Colonic mucosa (tissue), 4 donors: ENCODE data around the gene IVL. TPM values are rescaled to one million over a fixed set of nuclear protein-coding genes. Genes with fewer than 3 reads are reported as not detected.

ENCODE experiments used
- DNase-seq: peaks from one replicate; pipeline ENCODE4 v3.0.0-alpha.2; 2020
- H3K27ac ChIP-seq: fragments of 200-600 bp; one replicate; pipeline ENCODE4 v1.8.0; 2021
- H3K27me3 ChIP-seq: fragments of 200-600 bp; one replicate; pipeline ENCODE4 v1.8.0; 2021
- H3K36me3 ChIP-seq: fragments of 200-600 bp; one replicate; pipeline ENCODE4 v1.8.0; 2021
- H3K4me1 ChIP-seq: fragments of 200-600 bp; one replicate; pipeline ENCODE4 v1.8.0; 2021; ENCODE audit warnings: mild to moderate bottlenecking
- H3K4me3 ChIP-seq: fragments of 200-600 bp; one replicate; pipeline ENCODE4 v1.8.0; 2021
- H3K9ac ChIP-seq, 2 donors: one replicate each; pipeline ENCODE4 v1.7.0; 2013; ENCODE audit warnings: control low read depth in 2 of 2, low read depth in 2 of 2, low read length in 2 of 2
- H3K9me3 ChIP-seq: fragments of 200-600 bp; one replicate; pipeline ENCODE4 v1.8.0; 2021
- intact Hi-C: fragments of 100-400 bp; cut with DNase I; formaldehyde crosslinking; loops from one replicate; pipeline ENCODE4 v1.14.1; 2022
- total RNA-seq, 2 donors: library from RNA; stranded (reverse); fragmentation: NEBNext Ultra II Directional in 1 of 2; extraction: Animal tissue kit (Norgen Biotek cat#: 25700) in 1 of 2; gene quantifications; one replicate each; pipeline ENCODE4 v1.2.1, GENCODE V29; 2021
- TF ChIP-seq, protein P1 (sequence below): fragments of 200-600 bp; IDR thresholded peaks from one replicate; pipeline ENCODE4 v1.8.0; 2022; ENCODE audit warnings: antibody characterized with exemption, mild to moderate bottlenecking
- donor health status: healthy.
- donor health status: DM: no; HTN: no; CAD: no.
- donor health status: DM: no; HTN: no; CAD: no.

The IVL gene, protein sequence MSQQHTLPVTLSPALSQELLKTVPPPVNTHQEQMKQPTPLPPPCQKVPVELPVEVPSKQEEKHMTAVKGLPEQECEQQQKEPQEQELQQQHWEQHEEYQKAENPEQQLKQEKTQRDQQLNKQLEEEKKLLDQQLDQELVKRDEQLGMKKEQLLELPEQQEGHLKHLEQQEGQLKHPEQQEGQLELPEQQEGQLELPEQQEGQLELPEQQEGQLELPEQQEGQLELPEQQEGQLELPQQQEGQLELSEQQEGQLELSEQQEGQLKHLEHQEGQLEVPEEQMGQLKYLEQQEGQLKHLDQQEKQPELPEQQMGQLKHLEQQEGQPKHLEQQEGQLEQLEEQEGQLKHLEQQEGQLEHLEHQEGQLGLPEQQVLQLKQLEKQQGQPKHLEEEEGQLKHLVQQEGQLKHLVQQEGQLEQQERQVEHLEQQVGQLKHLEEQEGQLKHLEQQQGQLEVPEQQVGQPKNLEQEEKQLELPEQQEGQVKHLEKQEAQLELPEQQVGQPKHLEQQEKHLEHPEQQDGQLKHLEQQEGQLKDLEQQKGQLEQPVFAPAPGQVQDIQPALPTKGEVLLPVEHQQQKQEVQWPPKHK
- total RNA-seq, result not detected

DNA sequence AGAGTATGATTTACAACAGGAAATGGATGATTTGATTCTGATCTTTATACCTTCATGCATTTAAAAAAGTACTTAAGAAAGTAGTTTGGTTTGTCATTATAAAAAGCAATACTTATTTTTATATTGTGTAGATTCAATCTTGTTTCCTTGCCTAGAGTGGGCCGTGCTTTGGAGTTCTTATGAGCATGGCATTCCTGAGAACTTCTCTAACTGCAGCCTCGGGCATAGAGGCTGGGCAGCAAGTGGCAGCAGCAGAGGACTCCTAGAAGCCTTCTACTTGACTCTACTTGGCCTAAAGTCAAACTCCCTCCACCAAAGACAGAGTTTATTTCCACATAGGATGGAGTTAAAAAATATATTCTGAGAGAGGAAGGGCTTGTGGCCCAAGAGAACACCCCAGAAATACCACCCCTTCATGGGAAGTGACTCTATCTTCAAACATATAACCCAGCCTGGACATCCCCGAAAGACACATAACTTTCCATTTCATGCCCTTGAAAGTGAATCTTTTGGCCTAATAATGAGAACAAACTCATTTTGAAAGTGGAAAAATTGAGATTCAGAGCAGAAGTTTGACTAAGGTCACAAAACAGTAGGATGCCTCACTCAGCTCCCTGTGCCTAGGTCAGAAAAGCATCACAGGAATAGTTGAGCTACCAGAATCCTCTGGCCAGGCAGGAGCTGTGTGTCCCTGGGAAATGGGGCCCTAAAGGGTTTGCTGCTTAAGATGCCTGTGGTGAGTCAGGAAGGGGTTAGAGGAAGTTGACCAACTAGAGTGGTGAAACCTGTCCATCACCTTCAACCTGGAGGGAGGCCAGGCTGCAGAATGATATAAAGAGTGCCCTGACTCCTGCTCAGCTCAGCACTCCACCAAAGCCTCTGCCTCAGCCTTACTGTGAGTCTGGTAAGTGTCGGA is at the start of gene IVL:
TSS of gene IVL (plus strand) at position 861 of the 916 bp plus-strand sequence. CDS start 1,252 bp downstream, outside the sequence.
- intact Hi-C loops, result no loop called here
- no peak within 1 kb of the TSS for H3K9ac ChIP-seq
- no peaks in the 10 kb centered on the region for H3K4me1 ChIP-seq
- no peak for DNase-seq
- H3K27me3 ChIP-seq, result no peaks in the 10 kb centered on the region
- no peak within 1 kb of the TSS for H3K27ac ChIP-seq
- no peaks in the 10 kb centered on the region for H3K36me3 ChIP-seq
- H3K4me3 ChIP-seq, result no peak within 1 kb of the TSS
- no peaks in the 10 kb centered on the region for H3K9me3 ChIP-seq
- TF ChIP-seq, protein P1, sequence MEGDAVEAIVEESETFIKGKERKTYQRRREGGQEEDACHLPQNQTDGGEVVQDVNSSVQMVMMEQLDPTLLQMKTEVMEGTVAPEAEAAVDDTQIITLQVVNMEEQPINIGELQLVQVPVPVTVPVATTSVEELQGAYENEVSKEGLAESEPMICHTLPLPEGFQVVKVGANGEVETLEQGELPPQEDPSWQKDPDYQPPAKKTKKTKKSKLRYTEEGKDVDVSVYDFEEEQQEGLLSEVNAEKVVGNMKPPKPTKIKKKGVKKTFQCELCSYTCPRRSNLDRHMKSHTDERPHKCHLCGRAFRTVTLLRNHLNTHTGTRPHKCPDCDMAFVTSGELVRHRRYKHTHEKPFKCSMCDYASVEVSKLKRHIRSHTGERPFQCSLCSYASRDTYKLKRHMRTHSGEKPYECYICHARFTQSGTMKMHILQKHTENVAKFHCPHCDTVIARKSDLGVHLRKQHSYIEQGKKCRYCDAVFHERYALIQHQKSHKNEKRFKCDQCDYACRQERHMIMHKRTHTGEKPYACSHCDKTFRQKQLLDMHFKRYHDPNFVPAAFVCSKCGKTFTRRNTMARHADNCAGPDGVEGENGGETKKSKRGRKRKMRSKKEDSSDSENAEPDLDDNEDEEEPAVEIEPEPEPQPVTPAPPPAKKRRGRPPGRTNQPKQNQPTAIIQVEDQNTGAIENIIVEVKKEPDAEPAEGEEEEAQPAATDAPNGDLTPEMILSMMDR, result no peak

DNA sequence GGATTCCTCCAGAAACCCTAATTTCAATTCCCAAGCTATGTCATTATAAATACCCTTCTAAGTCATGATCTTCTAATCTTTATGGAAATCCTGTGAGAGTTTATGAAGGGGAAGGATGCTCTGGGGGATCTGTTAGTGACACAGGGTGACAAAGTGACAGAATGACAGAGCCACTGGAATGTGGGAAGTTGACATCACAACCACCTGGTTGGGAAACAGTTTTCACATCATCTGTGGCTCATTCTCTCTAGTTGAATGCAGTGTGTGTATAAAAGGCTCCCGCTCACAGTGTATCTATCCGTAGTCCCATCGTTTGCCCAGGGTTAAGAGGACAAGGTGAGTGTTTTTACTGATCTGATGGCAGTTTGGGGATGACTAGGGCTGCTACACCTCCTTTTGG is 48.6 kb upstream of the IVL start, which contains the start of gene LCE7A:
TSS of gene LCE7A (plus strand) at position 301 of the 400 bp plus-strand sequence. CDS start 702 bp downstream, outside the sequence.
- Histone ChIP-seq H3K27me3 (no peaks in the 10 kb centered on the region), H3K9ac (no peak within 1 kb of the TSS), H3K27ac (no peak within 1 kb of the TSS), H3K4me1 (no peaks in the 10 kb centered on the region), H3K4me3 (no peak within 1 kb of the TSS), H3K9me3 (no peaks in the 10 kb centered on the region), H3K36me3 (no peaks in the 10 kb centered on the region)
- intact Hi-C loops, result no loop called here
- TF ChIP-seq, protein P1, result no peak
- DNase-seq, result no peak

DNA sequence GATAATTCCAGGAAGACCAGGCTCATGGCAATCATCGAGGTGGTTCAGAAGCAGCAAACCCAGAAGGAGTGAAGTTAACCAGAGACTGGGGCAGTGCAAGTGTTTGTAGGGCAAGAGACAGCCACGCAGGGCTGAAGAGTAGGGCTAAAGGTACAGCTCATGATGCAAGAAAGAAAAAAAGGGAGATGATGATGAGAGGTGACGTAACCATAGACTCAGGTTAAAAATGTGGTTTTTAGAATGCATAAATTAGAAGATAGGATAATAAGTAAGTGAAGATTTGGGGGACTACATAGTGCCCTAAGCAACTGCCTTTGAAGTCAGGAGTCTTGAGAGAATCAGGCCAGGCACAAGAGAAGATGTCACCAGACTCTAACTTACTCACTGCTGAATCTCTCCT is 48.2 kb upstream of the IVL start:
- H3K9me3 ChIP-seq, result no peaks in the 10 kb centered on the region
- TF ChIP-seq, protein P1, result no peak
- no peaks in the 10 kb centered on the region for H3K27me3 ChIP-seq
- intact Hi-C loops, result no loop called here
- H3K27ac ChIP-seq, result no peak overlapping the region
- H3K4me3 ChIP-seq, result no peak overlapping the region
- H3K9ac ChIP-seq, result no peak overlapping the region
- H3K36me3 ChIP-seq, result no peaks in the 10 kb centered on the region
- DNase-seq, result no peak
- H3K4me1 ChIP-seq, result no peaks in the 10 kb centered on the region

DNA sequence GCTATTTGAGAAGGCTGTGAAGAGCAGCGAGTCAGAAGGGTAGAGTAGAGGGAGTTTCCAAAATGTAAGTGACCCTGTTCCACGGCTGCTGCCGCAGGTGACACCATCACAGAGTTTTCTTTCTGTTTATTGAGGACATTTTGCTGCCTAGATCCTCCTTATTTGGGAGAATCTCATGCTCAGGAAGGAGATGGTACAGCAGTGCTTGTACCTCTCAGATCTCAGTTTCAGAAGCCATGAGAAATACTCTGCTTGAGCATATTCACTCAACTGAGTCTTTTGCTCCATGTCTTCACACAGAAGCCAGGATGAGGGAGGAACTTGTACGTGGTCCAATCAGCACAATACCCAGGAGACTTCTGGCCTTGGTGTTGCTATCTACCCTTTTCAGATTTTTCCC is 47.0 kb upstream of the IVL start:
- intact Hi-C loops, result no loop called here
- Histone ChIP-seq H3K4me3 (no peak overlapping the region), H3K9ac (no peak overlapping the region), H3K36me3 (no peaks in the 10 kb centered on the region), H3K27me3 (no peaks in the 10 kb centered on the region), H3K4me1 (no peaks in the 10 kb centered on the region), H3K9me3 (no peaks in the 10 kb centered on the region), H3K27ac (no peak overlapping the region)
- DNase-seq, result no peak
- TF ChIP-seq, protein P1, result no peak

DNA sequence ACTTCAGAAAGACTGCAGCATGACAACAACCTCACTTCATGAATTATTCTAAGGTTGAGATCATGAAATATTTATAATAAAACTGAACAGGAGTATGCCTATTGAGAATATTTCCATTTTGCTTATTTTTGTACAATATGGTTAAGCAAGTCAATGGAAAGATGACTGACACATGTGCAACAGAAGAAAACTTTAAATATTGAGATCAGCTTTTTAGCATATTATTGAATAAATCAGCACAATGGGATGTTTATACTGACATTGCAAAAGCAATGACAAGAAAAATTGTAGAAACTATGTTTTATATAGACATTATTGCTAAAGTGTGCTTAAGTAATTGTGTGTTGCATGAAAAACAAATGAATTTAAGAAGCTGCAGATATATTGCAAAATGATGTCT is 43.9 kb upstream of the IVL start:
- no peak overlapping the region for H3K27ac ChIP-seq
- no peak overlapping the region for H3K9ac ChIP-seq
- intact Hi-C loops, result no loop called here
- H3K36me3 ChIP-seq, result no peaks in the 10 kb centered on the region
- no peak overlapping the region for H3K4me3 ChIP-seq
- H3K9me3 ChIP-seq, result no peaks in the 10 kb centered on the region
- TF ChIP-seq, protein P1, result no peak
- DNase-seq, result no peak
- H3K4me1 ChIP-seq, result no peaks in the 10 kb centered on the region
- H3K27me3 ChIP-seq, result no peaks in the 10 kb centered on the region
